HG03280 (cell line): ENCODE results near the gene CLSTN1.
"Not testable (repeated sequence)": the region's sequence is repeated elsewhere in the genome, so short reads cannot be mapped to it uniquely, and the experiment has no call there.

Experiments
- ATAC-seq: cut with Tn5 transposase; IDR thresholded peaks from one replicate; pipeline ENCODE4 v1.9.1; 2021; ENCODE audit warnings: mild to moderate bottlenecking, moderate library complexity; ENCODE audit not compliant: unreplicated experiment

Gene CLSTN1

GRCh38 chr1:9766759-9767442 is 56.9 kb downstream of the CLSTN1 start:
- no peak for ATAC-seq

GRCh38 chr1:9764550-9764949 is 59.2 kb downstream of the CLSTN1 start:
- ATAC-seq: no peak

- ATAC-seq: no peak
These were observed 59.9 kb downstream of the CLSTN1 start for GRCh38 chr1:9763914-9764313.

GRCh38 chr1:9762446-9762845 is 61.3 kb downstream of the CLSTN1 start:
- not testable (repeated sequence) for ATAC-seq

GRCh38 chr1:9761855-9762254 is 61.9 kb downstream of the CLSTN1 start:
- ATAC-seq: no peak

- no peak for ATAC-seq
These were observed 62.9 kb downstream of the CLSTN1 start for GRCh38 chr1:9760824-9761223.

- ATAC-seq: no peak
These were observed 63.8 kb downstream of the CLSTN1 start for GRCh38 chr1:9759939-9760338.

- ATAC-seq: no peak
These were observed 65.1 kb downstream of the CLSTN1 start for GRCh38 chr1:9758559-9759121.

GRCh38 chr1:9755441-9755995 is 68.2 kb downstream of the CLSTN1 start:
- ATAC-seq: no peak

- ATAC-seq: no peak
These were observed 70.6 kb downstream of the CLSTN1 start for GRCh38 chr1:9753121-9753531.

- no peak for ATAC-seq
These were observed 71.8 kb downstream of the CLSTN1 start for GRCh38 chr1:9751971-9752370.

GRCh38 chr1:9749361-9749760 is 74.4 kb downstream of the CLSTN1 start:
- no peak for ATAC-seq

- not testable (repeated sequence) for ATAC-seq
These were observed 75.4 kb downstream of the CLSTN1 start for GRCh38 chr1:9748391-9748790.

- ATAC-seq: no peak
These were observed 77.1 kb downstream of the CLSTN1 start for GRCh38 chr1:9746651-9747050.

GRCh38 chr1:9746211-9746610 is 77.6 kb downstream of the CLSTN1 start:
- no peak for ATAC-seq

- no peak for ATAC-seq
These were observed 79.5 kb downstream of the CLSTN1 start for GRCh38 chr1:9744106-9744799.

- ATAC-seq: no peak
These were observed 86.1 kb downstream of the CLSTN1 start for GRCh38 chr1:9737671-9738070.

- no peak for ATAC-seq
These were observed 86.7 kb downstream of the CLSTN1 start for GRCh38 chr1:9737057-9737456.

GRCh38 chr1:9736241-9736640 is 87.5 kb downstream of the CLSTN1 start:
- ATAC-seq: no peak

- no peak for ATAC-seq
These were observed 88.0 kb downstream of the CLSTN1 start for GRCh38 chr1:9735800-9736199.

- no peak for ATAC-seq
These were observed 90.5 kb downstream of the CLSTN1 start for GRCh38 chr1:9733160-9733789.
